Mesothelial cell of epicardium (in vitro differentiated cells): ENCODE measurements around the gene DHRS1. TPM values are rescaled to one million over a fixed set of nuclear protein-coding genes. Genes with fewer than 3 reads are reported as not detected.

ENCODE experiments used
- DNase-seq, 2 experiments: peaks; one replicate each; pipeline ENCODE4 v3.0.0; 2021; ENCODE audit warnings: low spot score in 2 of 2; ENCODE audit not compliant: unreplicated experiment in 2 of 2
- H3K27ac Mint-ChIP-seq: 2 replicates; pipeline ENCODE4 v1.8.0; 2021; ENCODE audit warnings: mixed read lengths
- H3K27me3 Mint-ChIP-seq: 2 replicates; pipeline ENCODE4 v1.8.0; 2021; ENCODE audit warnings: low read depth, mixed read lengths
- H3K36me3 Mint-ChIP-seq: 2 replicates; pipeline ENCODE4 v1.8.0; 2021; ENCODE audit warnings: mixed read lengths
- H3K4me1 Mint-ChIP-seq: 2 replicates; pipeline ENCODE4 v1.8.0; 2021; ENCODE audit warnings: mixed read lengths
- H3K4me3 Mint-ChIP-seq: 2 replicates; pipeline ENCODE4 v1.8.0; 2021; ENCODE audit warnings: mild to moderate bottlenecking, moderate library complexity, mixed read lengths
- H3K9me3 Mint-ChIP-seq: 2 replicates; pipeline ENCODE4 v1.8.0; 2021; ENCODE audit warnings: mixed read lengths
- total RNA-seq: library from RNA; stranded (reverse); gene quantifications from 3 replicates; pipeline ENCODE4 v1.2.1, GENCODE V29; 2021
- TF ChIP-seq, protein P1 (sequence below): fragments of 200-600 bp; sonication (generic); IDR thresholded peaks from one replicate; pipeline ENCODE4 v1.5.0; 2021; ENCODE audit warnings: antibody characterized with exemption; ENCODE audit not compliant: unreplicated experiment

The DHRS1 gene
- total RNA-seq, 1 donor from 2014 or later, result 38.3 TPM

DNA sequence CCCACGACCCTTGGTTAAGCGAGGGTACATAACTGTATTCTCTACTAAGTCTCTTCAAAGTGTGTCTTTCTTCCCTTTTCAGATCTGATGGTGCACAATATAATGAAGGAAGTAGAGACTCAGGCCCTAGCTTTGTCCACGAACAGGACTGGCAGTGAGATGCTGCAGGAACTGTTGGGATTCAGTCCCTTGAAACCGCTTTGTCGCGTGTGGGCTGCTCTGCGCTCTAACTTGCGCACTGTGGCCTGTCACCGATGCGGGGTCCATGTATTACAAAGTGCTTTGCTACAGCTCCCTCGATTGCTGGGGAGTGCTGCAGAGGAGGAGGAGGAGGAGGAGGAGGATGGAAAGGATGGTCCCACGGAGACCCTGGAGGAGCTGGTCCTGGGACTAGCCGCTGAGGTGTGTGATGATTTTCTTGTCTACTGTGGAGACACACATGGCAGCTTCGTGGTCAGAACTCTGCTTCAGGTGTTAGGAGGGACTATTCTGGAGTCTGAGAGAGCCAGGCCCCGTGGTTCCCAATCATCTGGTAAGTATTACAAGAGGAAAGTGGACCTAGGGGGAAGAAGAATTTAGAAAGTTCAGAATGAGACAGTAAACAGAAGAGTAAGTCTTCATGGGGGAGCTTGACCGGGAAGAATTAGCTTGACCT lies 873 bp upstream of the DHRS1 start:
- H3K4me1 Mint-ChIP-seq, result peaks cover 36% of the 10 kb centered on the region
- H3K27ac Mint-ChIP-seq, result peak overlapping the region; percentile 76
- H3K36me3 Mint-ChIP-seq, result peaks cover 20% of the 10 kb centered on the region
- no peaks in the 10 kb centered on the region for H3K27me3 Mint-ChIP-seq
- no peaks in the 10 kb centered on the region for H3K9me3 Mint-ChIP-seq
- DNase-seq, result no peak
- H3K4me3 Mint-ChIP-seq, result peak overlapping the region; percentile 97
- TF ChIP-seq, protein P1, sequence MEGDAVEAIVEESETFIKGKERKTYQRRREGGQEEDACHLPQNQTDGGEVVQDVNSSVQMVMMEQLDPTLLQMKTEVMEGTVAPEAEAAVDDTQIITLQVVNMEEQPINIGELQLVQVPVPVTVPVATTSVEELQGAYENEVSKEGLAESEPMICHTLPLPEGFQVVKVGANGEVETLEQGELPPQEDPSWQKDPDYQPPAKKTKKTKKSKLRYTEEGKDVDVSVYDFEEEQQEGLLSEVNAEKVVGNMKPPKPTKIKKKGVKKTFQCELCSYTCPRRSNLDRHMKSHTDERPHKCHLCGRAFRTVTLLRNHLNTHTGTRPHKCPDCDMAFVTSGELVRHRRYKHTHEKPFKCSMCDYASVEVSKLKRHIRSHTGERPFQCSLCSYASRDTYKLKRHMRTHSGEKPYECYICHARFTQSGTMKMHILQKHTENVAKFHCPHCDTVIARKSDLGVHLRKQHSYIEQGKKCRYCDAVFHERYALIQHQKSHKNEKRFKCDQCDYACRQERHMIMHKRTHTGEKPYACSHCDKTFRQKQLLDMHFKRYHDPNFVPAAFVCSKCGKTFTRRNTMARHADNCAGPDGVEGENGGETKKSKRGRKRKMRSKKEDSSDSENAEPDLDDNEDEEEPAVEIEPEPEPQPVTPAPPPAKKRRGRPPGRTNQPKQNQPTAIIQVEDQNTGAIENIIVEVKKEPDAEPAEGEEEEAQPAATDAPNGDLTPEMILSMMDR, result no peak

DNA sequence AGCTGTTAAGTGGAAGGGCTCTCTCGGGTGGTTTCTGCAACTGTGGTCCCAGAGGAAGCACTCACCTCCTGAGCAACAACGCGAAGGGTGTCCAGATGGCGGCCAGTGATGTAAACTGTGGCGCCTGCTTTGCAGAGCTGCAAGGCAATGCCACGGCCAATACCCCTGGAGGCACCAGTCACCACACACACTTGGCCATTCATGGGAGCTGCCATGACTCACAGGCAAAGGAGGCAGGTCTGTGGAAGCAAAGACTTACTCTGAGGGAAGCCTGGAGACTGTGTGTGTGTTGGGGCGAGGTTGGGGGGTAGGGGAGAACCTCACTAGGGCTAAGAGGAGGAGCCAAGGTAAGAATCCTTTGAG lies 707 bp downstream of the DHRS1 start:
- DNase-seq, result no peak
- H3K27ac Mint-ChIP-seq, result peak overlapping the region; percentile 97
- peaks cover 7% of the 10 kb centered on the region for H3K36me3 Mint-ChIP-seq
- peak overlapping the region; percentile 97 for H3K4me3 Mint-ChIP-seq
- no peaks in the 10 kb centered on the region for H3K27me3 Mint-ChIP-seq
- TF ChIP-seq, protein P1, result no peak
- H3K4me1 Mint-ChIP-seq, result peaks cover 36% of the 10 kb centered on the region
- H3K9me3 Mint-ChIP-seq, result no peaks in the 10 kb centered on the region

DNA sequence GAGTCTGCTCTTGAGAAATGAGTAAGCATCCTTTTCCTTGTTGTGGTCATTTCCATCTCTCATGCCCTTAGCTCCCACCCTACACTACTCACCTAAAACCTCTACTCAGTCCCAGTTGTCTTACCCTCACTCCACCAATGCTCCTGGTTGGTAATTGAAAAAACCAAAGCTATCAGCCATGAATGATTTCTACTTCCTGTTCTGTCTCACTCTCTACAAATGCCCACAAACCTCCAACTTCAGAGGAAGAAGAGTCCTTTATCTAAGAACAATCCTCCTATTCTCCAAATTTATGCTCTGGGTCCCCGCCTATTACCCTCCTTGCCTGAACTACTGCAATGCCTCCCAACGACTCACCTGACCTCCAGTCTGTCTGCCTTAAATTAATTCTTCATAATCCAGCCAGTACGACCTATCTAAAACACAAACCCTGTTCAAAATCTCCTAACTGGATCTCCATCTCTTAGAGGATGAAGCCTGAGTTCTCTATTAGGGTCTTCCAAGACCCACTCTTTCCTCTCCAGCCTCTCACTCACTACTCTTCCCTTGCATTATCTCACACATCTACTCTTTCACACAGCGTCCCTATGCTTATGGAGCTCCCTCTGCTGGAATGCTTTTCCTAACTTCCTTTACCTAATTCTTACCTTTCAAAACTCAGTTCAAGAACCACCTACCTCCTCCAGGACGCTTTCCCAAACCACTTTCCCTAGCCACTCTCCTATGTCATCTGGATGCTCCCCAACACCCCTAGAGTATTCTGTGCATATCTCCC lies 2.2 kb downstream of the DHRS1 start:
- no peaks in the 10 kb centered on the region for H3K27me3 Mint-ChIP-seq
- peak overlapping the region; percentile 32 for H3K27ac Mint-ChIP-seq
- no peaks in the 10 kb centered on the region for H3K9me3 Mint-ChIP-seq
- no peak for DNase-seq
- H3K4me1 Mint-ChIP-seq, result peaks cover 36% of the 10 kb centered on the region
- H3K4me3 Mint-ChIP-seq, result peak overlapping the region; percentile 30
- peaks cover 2% of the 10 kb centered on the region for H3K36me3 Mint-ChIP-seq
- TF ChIP-seq, protein P1, result no peak

DNA sequence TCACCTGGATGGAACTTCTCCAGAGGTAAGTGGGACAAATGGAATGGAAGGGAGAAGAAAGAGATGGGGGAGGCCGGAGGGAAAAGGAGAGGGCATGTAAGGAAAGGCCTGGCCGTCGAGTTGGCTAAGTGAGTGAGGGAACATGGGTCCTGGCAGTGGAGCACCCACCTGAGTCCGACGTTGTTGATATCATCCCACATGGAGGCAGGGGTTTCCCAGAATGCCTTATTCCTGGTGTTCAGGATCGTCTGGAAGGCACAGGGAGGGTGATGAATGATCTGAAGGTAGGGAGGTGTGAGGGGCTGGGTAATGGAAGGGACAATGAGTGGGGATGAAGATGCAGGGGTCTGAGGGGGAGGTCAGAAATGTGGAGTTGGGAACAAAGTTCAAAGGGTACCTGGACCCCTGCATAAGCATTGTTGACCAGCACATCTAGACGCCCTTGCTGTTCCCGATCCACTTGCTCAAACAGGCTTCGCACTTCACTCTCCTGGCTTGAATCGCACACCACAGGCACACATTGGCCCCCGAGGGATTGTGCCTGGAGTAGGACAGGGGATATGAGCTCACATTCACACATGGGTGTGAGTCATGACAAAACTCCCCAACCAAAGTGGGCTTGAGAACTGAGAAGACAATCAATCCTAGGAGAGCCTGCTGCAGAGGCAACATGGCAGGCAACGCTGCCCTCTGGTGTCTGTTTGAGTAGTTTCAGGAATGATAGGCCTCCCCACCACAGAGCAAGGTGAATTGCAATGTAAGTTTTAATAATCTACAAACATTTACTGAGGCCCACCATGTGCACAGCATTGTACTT lies 3.0 kb downstream of the DHRS1 start:
- peak in 1 of 2 experiments; percentile 61 for DNase-seq
- Mint-ChIP-seq H3K27ac (peak overlapping the region; percentile 76), H3K4me3 (no peak overlapping the region)

DNA sequence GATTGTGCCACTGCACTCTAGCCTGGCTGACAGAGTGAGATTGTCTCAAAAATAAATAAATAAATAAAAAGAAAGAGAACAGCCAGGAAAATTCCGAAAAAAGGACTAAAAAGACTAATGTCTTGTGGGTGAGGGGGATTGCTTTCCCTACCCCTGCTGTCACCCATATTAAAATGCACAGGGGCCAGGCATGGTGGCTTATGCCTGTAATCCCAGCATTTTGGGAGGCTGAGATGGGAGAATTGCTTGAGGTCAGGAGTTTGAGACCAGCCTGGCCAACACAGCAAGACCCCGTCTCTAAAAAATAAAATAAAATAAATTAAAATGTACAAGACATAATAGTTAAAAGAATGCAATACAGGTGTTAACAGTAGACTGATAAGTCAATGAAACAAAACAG lies 6.1 kb downstream of the DHRS1 start:
- Mint-ChIP-seq H3K27ac (no peak overlapping the region), H3K9me3 (no peaks in the 10 kb centered on the region), H3K27me3 (no peaks in the 10 kb centered on the region), H3K4me3 (no peak overlapping the region), H3K36me3 (peaks cover 9% of the 10 kb centered on the region), H3K4me1 (peaks cover 12% of the 10 kb centered on the region)
- no peak for DNase-seq
- TF ChIP-seq, protein P1, result no peak

More for the DNA sequence above, 3.0 kb downstream of the DHRS1 start:
- Mint-ChIP-seq H3K9me3 (no peaks in the 10 kb centered on the region), H3K4me1 (peaks cover 35% of the 10 kb centered on the region), H3K36me3 (peaks cover 3% of the 10 kb centered on the region), H3K27me3 (no peaks in the 10 kb centered on the region)
- TF ChIP-seq, protein P1, result peak; percentile 56
